GM21381 (cell line): ENCODE measurements around the gene TYMS.
"Not testable (repeated sequence)": the region's sequence is repeated elsewhere in the genome, so short reads cannot be mapped to it uniquely, and the experiment has no call there.

Source experiments
- ATAC-seq: cut with Tn5 transposase; IDR thresholded peaks from one replicate; pipeline ENCODE4 v1.9.1; 2021; ENCODE audit warnings: mild to moderate bottlenecking, moderate library complexity; ENCODE audit not compliant: unreplicated experiment

Gene TYMS

GRCh38 chr18:676736-677135, 19.3 kb downstream of the TYMS start:
- no peak for ATAC-seq

- no peak for ATAC-seq
These were observed 19.7 kb downstream of the TYMS start for GRCh38 chr18:677145-677544.

- no peak for ATAC-seq
These were observed 20.5 kb downstream of the TYMS start for GRCh38 chr18:677951-678381.

GRCh38 chr18:678482-679182, 21.2 kb downstream of the TYMS start:
- no peak for ATAC-seq

GRCh38 chr18:679516-679915, 22.1 kb downstream of the TYMS start:
- ATAC-seq, result no peak

- ATAC-seq, result no peak
These were observed 22.9 kb downstream of the TYMS start for GRCh38 chr18:680392-680791.

- no peak for ATAC-seq
These were observed 24.5 kb downstream of the TYMS start for GRCh38 chr18:681985-682384.

- not testable (repeated sequence) for ATAC-seq
These were observed 25.0 kb downstream of the TYMS start for GRCh38 chr18:682416-682815.

- ATAC-seq, result no peak
These were observed 25.4 kb downstream of the TYMS start for GRCh38 chr18:682833-683232.

GRCh38 chr18:683531-683930, 26.1 kb downstream of the TYMS start:
- no peak for ATAC-seq

- ATAC-seq, result no peak
These were observed 28.0 kb downstream of the TYMS start for GRCh38 chr18:685438-685837.

- no peak for ATAC-seq
These were observed 29.1 kb downstream of the TYMS start for GRCh38 chr18:686339-687111.

GRCh38 chr18:688323-688722, 30.9 kb downstream of the TYMS start:
- no peak for ATAC-seq

GRCh38 chr18:692824-693223, 35.4 kb downstream of the TYMS start:
- no peak for ATAC-seq

GRCh38 chr18:693466-694187, 36.2 kb downstream of the TYMS start:
- no peak for ATAC-seq

- no peak for ATAC-seq
These were observed 39.6 kb downstream of the TYMS start for GRCh38 chr18:697012-697411.

GRCh38 chr18:697800-698199, 40.3 kb downstream of the TYMS start:
- ATAC-seq, result no peak

GRCh38 chr18:703213-703967, 45.9 kb downstream of the TYMS start:
- ATAC-seq, result no peak

- no peak for ATAC-seq
These were observed 49.0 kb downstream of the TYMS start for GRCh38 chr18:706405-706804.

GRCh38 chr18:708096-708495, 50.6 kb downstream of the TYMS start:
- no peak for ATAC-seq

- ATAC-seq, result no peak
These were observed 52.3 kb downstream of the TYMS start for GRCh38 chr18:709771-710170.
